ENCODE measurements around the gene FARS2.

Gene FARS2

GRCh38 chr6:5501837-5502236 lies 240.5 kb downstream of the FARS2 start:
- FAIRE-seq (no peak), DNase-seq (ENCODE audit: low spot score) (no peak)

DNA sequence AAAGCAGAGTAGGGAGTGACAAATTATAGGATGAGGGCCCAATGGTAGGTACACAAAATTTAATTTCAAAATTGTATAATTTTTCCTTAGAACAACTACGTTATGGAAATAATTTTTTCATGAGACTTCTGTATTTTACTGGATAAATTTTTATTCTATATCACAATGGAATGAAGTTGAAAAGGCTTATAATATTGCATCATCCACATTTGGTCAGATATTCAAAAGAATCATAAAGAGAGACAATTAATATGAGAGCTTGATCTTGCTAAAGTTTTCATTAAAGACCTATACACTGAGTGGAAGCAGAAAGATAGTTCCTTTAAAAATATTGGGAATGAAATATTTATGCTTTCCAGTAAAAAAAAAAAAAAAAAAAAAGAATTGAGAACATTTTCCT lies 242.8 kb downstream of the FARS2 start:
- DNase-seq (ENCODE audit: low spot score), result no peak
- no peak for FAIRE-seq

- FAIRE-seq (no peak), DNase-seq (ENCODE audit: low spot score) (no peak)
Observed at GRCh38 chr6:5506149-5506548, 244.8 kb downstream of the FARS2 start.

- no peak for FAIRE-seq
- DNase-seq (ENCODE audit: low spot score), result no peak
Observed at GRCh38 chr6:5506597-5506996, 245.3 kb downstream of the FARS2 start.

GRCh38 chr6:5507131-5507681 lies 245.9 kb downstream of the FARS2 start:
- DNase-seq (ENCODE audit: low spot score) (no peak), FAIRE-seq (no peak)

GRCh38 chr6:5509106-5509505 lies 247.8 kb downstream of the FARS2 start:
- FAIRE-seq (no peak), DNase-seq (ENCODE audit: low spot score) (no peak)

DNA sequence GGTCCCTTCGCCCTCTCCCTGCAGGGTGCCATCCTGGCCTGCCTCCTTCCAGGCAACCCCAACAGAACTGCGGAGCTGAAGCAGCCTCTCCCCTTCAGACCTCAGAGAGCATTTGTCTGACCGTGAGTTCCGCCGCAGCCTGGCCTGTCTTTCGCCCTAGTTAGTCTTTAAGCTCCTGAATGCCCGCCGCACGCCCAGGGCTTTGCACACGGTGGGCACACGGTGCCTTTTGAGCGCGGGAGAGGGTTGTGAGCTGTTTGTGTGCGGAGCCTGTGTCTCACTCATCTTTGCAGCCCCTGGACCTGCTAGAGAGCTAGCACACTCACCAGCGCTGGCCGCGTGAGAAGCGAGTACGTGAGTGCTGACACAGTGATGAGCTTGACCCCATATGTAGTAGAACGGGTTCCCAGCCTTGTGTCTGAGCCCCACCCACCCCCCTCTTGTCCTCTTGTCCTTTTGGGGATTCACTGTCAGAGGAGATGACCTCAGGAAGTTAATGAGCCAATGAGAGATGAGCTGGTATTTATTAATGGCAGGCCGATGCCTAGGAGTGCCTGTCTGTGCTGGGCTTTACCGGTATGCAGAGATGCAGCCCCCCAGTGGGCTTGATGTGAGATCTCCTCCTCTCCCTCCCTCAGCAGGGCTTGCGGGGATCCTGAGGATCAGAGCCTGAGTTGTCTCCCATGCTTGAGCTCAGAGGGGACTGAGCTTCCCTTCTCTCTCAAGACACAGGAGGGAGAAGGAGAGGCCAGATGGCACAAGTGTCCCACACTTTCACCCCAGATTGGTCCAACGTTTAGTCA lies 249.2 kb downstream of the FARS2 start:
- DNase-seq (ENCODE audit: low spot score) (no peak), FAIRE-seq (no peak)

- no peak for FAIRE-seq
- no peak for DNase-seq (ENCODE audit: low spot score)
Observed at GRCh38 chr6:5511954-5512353, 250.6 kb downstream of the FARS2 start.

DNA sequence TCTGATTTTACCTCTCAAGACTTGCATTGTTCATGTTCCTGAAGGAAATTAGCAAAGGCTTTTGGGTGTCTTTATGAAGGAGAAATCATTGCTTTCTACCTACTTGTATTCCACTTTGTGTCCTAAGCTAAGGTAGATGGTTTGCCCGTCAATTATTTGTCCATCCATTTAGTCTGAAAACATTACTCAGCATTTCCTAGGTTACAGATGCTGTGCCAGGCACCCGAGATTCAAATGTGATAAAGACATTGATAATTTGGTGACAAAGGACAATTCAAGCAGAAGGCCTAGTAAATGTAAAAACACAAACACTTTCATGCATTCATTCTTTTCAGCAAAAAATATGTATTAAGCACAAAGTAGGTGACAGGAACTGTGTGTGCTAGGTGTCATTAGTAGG lies 251.1 kb downstream of the FARS2 start:
- DNase-seq (ENCODE audit: low spot score) (no peak), FAIRE-seq (no peak)

DNA sequence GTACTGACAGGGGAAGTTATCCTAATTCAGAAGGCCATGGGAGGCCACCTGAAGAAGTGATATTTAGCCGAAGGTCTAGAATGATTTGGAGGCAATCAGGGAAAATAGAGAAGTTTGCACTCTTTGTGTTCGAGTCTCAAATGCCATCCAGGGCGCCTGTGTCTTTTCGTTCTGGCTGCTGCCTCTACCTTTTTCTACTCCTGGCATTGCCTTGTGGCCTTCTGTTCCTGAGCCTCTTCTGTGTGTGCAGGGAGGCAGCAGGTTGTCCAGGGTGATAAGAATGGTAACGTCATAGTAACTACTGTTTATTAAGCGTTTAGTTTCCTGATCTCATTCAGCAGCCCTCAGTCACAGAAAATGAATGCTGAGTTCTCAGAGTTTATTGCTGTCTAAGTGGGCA lies 252.1 kb downstream of the FARS2 start:
- no peak for DNase-seq (ENCODE audit: low spot score)
- no peak for FAIRE-seq

- FAIRE-seq (no peak), DNase-seq (ENCODE audit: low spot score) (no peak)
Observed at GRCh38 chr6:5514353-5514752, 253.0 kb downstream of the FARS2 start.

DNA sequence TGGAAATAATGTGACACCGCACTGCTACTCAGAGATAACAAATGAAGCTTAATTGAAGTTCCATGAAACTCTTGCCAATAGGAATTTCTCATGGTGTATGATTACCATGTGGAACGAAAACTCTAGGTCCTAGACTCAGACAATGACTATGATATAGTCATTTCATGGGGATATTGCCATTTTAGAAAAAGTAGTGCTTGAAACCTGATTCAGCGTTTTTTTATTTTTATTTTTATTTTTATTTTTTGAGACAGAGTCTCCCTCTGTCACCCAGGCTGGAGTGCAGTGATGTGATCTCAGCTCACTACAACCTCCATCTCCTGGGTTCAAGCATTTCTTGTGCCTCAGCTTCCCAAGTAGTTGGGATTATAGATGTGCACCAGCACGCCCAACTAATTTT lies 253.9 kb downstream of the FARS2 start:
- no peak for FAIRE-seq
- no peak for DNase-seq (ENCODE audit: low spot score)

DNA sequence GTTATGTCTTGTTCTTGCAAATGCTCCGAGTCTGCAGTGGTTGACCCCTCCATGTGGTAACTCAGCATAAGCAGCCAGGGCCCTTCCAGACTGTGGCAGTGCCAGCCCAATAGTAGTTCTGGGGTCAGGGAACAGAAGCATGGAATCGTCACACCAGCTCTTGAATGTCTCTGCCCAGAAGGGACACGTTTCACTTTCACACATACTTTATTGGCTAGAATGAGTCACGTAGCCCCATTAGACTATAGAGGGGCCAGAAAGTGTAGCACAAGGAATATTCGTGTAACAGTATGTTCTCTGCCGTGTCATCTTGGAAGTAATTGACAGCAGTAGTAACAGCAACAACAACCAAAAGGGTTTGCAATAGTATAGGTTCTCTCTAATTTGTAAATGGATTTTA lies 254.7 kb downstream of the FARS2 start:
- DNase-seq (ENCODE audit: low spot score), result no peak
- no peak for FAIRE-seq

DNA sequence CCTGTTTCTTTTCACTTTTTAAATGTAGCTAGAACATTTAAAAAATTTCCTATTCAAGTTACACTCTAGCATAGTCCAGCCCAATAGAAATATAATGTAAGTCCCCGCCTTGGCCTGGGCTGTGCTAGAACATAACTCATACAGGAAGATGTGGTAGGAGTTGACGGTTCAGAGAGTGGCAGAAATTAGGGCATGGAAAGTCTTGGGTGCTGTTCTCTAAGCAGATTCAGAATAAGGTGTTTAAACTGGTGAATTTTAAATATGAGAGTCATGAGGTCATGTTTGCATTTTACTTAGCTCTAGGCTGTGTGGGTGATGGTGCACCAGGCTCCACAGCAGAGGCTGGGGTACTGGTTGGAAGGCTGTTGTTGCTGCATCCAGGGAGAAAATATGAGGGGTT lies 256.5 kb downstream of the FARS2 start:
- no peak for DNase-seq (ENCODE audit: low spot score)
- FAIRE-seq, result no peak

DNA sequence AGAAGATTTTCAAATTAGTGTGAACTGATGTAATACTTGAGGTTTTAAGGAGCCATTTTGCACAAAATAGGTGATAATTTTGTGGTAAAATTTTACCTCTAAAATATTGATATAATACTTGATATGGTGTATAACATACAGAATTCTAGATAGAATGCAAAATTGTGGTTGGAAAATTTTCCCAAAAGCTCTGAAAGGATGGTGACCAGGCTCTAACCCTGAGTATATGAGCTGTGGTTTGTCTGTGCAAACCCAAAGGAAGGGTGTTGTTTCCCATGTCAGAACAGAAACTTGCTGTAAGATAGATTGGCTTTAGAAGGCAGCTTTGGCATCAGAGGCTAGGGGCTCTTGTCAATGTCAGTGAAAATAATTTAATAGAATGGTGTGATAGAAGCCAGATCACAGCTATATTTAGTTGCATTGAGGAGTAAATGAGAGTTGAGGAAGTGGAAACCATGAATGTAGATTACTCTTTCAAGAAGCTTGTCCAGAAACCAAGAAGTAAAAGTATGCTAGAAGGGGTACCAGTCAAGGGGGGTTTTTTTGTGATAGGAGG lies 257.7 kb downstream of the FARS2 start:
- FAIRE-seq (no peak), DNase-seq (ENCODE audit: low spot score) (no peak)

DNA sequence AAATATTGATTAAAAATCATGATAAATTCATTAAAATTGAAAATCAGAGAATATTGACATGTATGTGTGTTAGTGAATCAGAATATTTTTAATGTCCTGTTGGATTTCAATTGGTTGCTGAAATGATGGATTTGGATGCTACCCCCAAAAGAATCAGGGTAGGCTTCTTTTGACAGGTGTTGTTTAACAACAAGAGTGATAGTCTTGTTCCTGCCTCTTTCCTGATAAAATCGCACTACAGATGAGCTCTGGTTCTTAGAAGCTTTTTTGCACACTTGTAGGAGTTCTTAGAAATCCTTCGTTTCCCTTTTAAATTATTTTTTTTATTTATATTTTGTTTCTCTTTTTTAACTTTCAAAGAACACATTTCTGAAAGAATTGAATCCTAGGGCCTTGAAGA lies 259.5 kb downstream of the FARS2 start:
- DNase-seq (ENCODE audit: low spot score) (no peak), FAIRE-seq (no peak)

GRCh38 chr6:5521322-5521721 lies 260.0 kb downstream of the FARS2 start:
- DNase-seq (ENCODE audit: low spot score) (no peak), FAIRE-seq (no peak)

- FAIRE-seq (no peak), DNase-seq (ENCODE audit: low spot score) (no peak)
Observed at GRCh38 chr6:5522147-5522546, 260.8 kb downstream of the FARS2 start.

GRCh38 chr6:5524110-5524509 lies 262.8 kb downstream of the FARS2 start:
- FAIRE-seq (no peak), DNase-seq (ENCODE audit: low spot score) (no peak)

GRCh38 chr6:5525209-5525608 lies 263.9 kb downstream of the FARS2 start:
- no peak for DNase-seq (ENCODE audit: low spot score)
- FAIRE-seq, result no peak

DNA sequence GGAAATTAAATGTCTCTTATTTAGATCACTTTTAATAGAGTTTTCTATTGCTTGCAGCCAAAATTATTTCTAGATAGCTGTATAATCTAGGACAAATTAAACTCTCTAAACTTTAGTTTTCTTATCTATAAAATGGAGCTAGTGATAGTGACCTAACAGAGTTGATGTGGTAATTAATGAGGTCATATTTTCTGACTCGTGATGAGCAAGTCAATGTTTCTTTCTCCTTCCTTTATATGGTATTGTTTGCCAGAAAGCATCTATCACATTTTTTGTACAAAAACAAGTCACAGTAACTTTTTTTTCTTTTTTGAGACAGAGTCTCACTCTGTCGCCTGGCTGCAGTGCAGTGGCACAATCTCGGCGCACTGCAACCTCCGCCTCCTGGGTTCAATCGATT lies 267.7 kb downstream of the FARS2 start:
- FAIRE-seq (no peak), DNase-seq (ENCODE audit: low spot score) (no peak)

DNA sequence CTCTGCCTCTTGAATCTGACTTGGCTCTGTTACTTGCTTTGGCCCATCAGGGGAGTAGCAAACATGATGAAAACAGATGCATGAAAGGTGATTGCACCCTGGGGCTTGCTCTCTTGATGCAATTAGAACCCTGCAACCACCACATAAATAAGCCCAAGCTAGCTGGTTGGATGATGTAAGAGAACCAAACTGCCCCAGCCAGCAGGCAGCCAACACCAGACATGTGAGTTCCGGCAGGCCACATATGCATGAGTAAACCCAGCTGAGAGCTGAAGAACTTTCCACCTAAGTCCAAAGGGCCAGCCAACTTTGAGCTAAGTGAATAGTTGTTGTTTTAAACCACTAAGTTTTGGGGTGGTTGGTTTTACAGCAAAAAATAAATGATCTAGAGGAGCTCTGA lies 268.4 kb downstream of the FARS2 start:
- FAIRE-seq (no peak), DNase-seq (ENCODE audit: low spot score) (no peak)

DNA sequence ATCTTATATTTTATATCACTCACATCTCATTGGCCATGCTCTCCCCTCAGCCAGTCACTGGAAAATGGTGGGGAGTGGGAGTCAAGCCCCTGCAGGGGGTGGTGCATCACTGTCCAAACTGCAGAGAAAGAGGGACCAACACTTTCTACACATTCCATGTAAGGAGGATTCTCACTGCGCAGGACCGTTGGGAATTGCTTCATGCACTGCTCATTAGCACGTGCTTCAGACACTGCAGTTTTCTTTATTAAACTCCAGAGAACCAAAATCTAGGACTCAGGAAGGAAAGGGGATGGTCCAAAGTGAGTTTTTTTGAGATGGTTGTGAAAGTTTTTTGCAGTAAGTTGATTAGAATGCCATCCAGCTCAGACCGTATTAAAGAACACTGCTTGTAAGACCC lies 269.8 kb downstream of the FARS2 start:
- no peak for DNase-seq (ENCODE audit: low spot score)
- no peak for FAIRE-seq
